ENCODE data around the gene HS3ST3B1.

Gene HS3ST3B1

GRCh38 chr17:14359163-14360020 lies 58.5 kb downstream of the HS3ST3B1 start:
- DNase-seq = peak in 1 of 2 donors; percentile 78

- DNase-seq = no peak
These were observed 60.0 kb downstream of the HS3ST3B1 start for GRCh38 chr17:14360856-14361255.

DNA sequence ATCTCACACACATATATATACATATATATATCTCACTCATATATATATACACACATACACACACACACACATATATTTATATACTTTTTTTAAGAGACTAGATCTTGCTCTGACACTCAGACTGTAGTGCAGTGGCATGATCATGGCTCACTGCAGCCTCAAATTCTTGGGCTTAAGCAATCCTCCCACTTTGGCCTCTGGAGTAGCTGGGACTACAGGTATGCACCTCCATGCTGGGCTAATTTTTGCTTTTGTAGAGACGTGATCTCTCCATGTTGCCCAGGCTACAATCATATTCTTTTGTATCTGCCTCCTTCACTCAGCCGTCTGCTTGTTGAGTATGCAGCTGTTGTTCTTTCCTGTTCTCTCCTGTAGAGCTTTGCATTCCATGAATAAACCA lies 60.6 kb downstream of the HS3ST3B1 start:
- DNase-seq = no peak

- no peak for DNase-seq
These were observed 61.1 kb downstream of the HS3ST3B1 start for GRCh38 chr17:14361945-14362508.

DNA sequence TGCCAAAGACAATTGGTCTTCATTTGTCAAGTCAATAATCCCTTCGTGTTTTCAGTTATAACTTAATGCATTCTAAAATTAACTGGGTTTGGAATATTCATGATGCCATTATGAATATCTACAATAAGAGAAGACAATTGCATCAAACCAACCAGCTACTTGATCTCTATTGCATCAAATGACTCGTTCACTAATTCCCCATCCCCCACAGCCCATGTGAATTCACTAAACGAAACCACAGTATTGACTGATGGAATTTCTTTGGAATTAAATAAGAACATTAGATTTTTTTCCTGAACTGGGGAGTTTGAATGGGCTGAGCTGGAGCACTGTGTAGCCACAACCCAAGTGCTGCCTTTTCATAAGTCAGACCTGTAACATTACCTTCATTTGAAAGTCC lies 65.3 kb downstream of the HS3ST3B1 start:
- no peak for DNase-seq

GRCh38 chr17:14372461-14372860 lies 71.6 kb downstream of the HS3ST3B1 start:
- DNase-seq = no peak

GRCh38 chr17:14372905-14373613 lies 72.2 kb downstream of the HS3ST3B1 start:
- no peak for DNase-seq

DNA sequence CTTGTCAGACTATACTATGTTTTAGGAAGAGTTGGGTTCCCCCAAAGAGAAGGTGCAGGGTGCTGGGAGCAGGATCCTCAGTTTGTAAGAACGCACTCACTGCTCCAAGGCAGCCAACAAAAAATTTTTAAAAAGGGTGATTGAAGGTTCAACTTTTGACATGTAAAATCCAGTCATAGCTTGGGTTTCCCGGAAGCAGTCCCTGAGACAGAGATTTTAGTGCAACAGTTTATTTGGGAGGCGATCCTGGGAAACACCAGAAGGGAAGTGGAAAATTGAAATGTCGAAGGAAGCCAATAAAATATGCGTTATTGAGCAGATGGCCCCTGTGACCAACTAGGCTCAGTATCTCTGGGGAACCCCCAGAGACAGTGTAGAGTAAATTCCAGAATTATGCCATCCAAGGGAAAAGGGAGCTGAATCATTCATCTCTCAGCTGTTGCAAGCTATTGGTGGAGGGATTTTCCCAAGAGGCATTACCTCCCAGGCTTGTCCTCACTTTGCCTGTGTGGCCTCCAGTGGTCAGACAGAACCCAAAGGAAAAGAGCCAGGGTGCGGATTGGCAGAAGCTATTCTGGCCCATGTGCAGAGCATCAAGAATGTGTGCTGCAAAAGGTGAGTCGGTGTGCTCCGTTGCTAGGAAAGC lies 72.9 kb downstream of the HS3ST3B1 start:
- no peak for DNase-seq

- DNase-seq = no peak
These were observed 73.4 kb downstream of the HS3ST3B1 start for GRCh38 chr17:14374268-14374667.

DNA sequence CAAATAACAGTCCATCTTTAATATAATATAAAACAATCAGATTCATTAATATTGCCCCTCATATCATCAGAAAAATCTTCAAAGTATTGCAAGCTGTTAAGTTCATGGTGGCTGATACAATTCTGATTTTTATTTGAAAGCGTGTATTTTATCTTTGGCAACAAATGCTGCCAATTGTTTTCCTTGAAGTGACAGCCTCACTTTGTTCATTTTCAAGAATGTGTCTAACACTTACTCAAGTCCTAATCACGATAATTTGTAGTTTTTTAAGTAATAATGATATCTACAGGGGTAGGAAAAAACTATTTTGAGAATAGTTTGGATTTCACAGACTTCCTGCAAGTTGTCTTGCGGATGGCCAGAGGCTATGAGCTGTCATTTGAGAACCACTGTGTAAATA lies 75.8 kb downstream of the HS3ST3B1 start:
- DNase-seq = no peak

GRCh38 chr17:14381606-14382005 lies 80.7 kb downstream of the HS3ST3B1 start:
- DNase-seq = no peak

GRCh38 chr17:14387036-14387435 lies 86.2 kb downstream of the HS3ST3B1 start:
- DNase-seq = no peak

DNA sequence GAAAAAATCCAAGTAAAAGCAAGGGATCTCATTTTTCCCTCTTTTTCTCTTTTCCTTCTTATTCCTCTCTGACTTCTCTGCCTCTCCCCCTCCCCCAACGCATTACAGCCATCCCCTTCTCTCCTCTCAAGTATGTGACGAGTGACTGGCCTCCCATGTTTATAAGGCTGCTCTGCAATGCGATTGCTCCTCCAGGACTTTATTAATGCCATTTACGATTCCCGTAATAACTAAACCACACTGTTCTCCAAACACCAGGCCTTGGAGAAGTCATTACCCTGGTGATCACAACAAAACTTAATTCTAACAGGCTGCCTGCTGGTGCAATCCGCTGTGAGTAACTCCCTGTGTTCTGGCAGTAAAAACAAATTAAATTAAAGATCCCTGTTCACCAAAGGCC lies 88.8 kb downstream of the HS3ST3B1 start:
- no peak for DNase-seq

GRCh38 chr17:14393723-14394122 lies 92.8 kb downstream of the HS3ST3B1 start:
- no peak for DNase-seq

DNA sequence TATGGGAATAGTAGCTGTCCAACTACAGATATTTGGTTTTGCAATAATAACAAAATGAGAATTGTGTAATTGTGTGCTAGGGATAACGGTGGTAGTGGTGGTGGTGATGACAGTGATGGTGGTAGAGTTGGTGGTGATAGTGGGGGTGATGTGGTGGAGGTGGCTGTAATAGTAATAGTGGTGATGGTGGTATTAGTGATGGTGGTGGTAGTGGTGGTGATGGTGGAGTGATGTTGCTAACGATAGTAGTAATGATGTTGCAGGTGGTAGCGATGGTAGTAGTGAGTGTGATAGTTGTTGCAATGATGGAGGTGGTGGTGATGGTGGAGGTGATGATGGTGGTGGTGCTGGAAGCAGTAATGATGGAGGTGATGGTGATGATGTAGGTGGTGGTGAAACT lies 94.4 kb downstream of the HS3ST3B1 start:
- no peak for DNase-seq

DNA sequence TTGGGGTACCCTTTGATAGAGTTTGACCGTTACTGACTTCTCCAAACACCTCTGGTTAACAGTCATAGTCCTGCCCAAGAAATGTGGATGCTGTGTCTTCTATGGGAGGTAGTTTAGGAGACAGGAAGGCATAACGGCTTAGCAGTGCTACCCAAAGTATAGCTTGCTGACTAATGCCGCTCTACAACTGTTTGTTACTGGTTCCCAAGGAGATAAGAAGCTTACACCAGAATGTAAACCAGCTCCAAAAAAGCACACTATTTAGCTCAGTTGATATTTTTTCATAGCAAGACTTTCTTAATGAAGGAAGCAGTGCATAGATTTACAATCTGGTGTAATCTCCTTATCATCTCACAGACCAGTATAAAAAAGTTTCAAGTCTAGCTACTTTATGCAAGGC lies 95.7 kb downstream of the HS3ST3B1 start:
- DNase-seq = no peak

DNA sequence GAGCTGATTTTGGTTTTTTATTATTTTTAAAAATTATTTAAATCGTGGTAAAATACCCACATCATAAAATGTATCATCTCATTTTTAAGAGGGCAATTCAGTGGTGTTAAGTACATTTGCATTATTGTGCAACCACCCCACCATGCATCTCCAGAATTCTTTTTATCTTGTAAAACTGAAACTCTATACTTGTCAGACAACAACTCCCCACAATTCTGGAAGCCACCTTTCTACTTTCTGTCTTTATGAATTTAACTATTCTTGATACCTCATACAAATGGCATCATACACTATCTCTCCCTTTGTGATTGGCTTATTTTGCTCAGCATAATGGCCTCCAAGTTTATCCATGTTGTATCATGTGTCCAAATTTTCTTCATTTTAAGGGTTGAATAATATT lies 97.9 kb downstream of the HS3ST3B1 start:
- DNase-seq = no peak

Data from bone marrow (tissue), 2 donors.